GM18861 (cell line): Measurements from ENCODE around the gene RNF166.

ENCODE experiments used
- ATAC-seq: cut with Tn5 transposase; IDR thresholded peaks from one replicate; pipeline ENCODE4 v1.9.1; 2021; ENCODE audit not compliant: unreplicated experiment

RNF166 gene

GRCh38 chr16:88724855-88725555, 18.8 kb upstream of the RNF166 start:
- ATAC-seq, result no peak

- no peak for ATAC-seq
Measured at GRCh38 chr16:88723911-88724310, 17.7 kb upstream of the RNF166 start.

- no peak for ATAC-seq
Measured at GRCh38 chr16:88723507-88723887, 17.3 kb upstream of the RNF166 start.

GRCh38 chr16:88722784-88723506, 16.7 kb upstream of the RNF166 start:
- ATAC-seq, result no peak

- no peak for ATAC-seq
Measured at GRCh38 chr16:88721815-88722755, 15.9 kb upstream of the RNF166 start.

GRCh38 chr16:88721236-88721635, 15.0 kb upstream of the RNF166 start:
- ATAC-seq, result no peak

- no peak for ATAC-seq
Measured at GRCh38 chr16:88720396-88720970, 14.3 kb upstream of the RNF166 start.

- ATAC-seq, result no peak
Measured at GRCh38 chr16:88719933-88720296, 13.7 kb upstream of the RNF166 start.

- ATAC-seq, result no peak
Measured at GRCh38 chr16:88719267-88719932, 13.2 kb upstream of the RNF166 start.

- no peak for ATAC-seq
Measured at GRCh38 chr16:88718178-88718577, 12.0 kb upstream of the RNF166 start.

GRCh38 chr16:88716601-88717001, 10.4 kb upstream of the RNF166 start:
- ATAC-seq, result no peak

- no peak for ATAC-seq
Measured at GRCh38 chr16:88716201-88716600, 10.0 kb upstream of the RNF166 start.

GRCh38 chr16:88715312-88716190, 9.3 kb upstream of the RNF166 start:
- no peak for ATAC-seq

GRCh38 chr16:88714420-88715302, 8.5 kb upstream of the RNF166 start:
- ATAC-seq, result no peak

GRCh38 chr16:88713568-88714419, 7.6 kb upstream of the RNF166 start:
- ATAC-seq, result no peak

- no peak for ATAC-seq
Measured at GRCh38 chr16:88713054-88713453, 6.8 kb upstream of the RNF166 start.

GRCh38 chr16:88712362-88712979, 6.3 kb upstream of the RNF166 start:
- no peak for ATAC-seq
